RCC 7860 (cell line): Measurements from ENCODE around the gene MOCS3.

Source experiments
- DNase-seq: peaks from one replicate; pipeline ENCODE4 v3.0.0-alpha.2; 2015; ENCODE audit warnings: low spot score
- FAIRE-seq: peaks from 2 replicates; lab custom pipeline; 2012; peaks lifted over from hg19 to GRCh38; lab: Jason Lieb, UNC

MOCS3 gene

GRCh38 chr20:50958615-50959542 is at the start of gene MOCS3:
MOCS3 (plus strand) TSS chr20:50958818; CDS start chr20:50958843, 25 bp downstream.
- peak; percentile 88 for DNase-seq
- FAIRE-seq, result peak; percentile 56

GRCh38 chr20:50909413-50909812 is 49.2 kb upstream of the MOCS3 start:
- DNase-seq (no peak), FAIRE-seq (no peak)

DNA sequence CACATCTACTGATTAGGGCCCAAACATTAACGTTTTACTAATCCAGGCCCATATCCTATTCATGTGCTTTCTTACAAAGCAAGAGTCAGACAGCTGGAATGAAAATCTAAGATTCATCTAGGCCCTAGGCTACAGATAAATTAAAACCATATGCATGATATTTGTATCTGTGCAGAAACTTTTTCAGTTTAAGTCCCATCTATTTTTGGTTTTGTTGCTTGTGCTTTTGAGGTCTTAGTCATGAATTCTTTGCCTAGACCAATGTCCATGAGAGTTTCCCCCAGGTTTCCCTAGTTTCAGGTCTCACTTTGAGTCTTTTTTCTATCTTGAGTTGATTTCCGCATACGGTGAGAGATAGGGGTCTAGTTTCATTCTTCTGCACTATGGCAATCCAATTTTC is 47.6 kb upstream of the MOCS3 start:
- no peak for FAIRE-seq
- no peak for DNase-seq

GRCh38 chr20:50911716-50912115 is 46.9 kb upstream of the MOCS3 start:
- DNase-seq (no peak), FAIRE-seq (no peak)

- DNase-seq, result peak; percentile 78
Measured at GRCh38 chr20:50913690-50914375, 44.8 kb upstream of the MOCS3 start.

GRCh38 chr20:50915424-50915823 is 43.2 kb upstream of the MOCS3 start:
- DNase-seq, result no peak
- FAIRE-seq, result no peak

More at GRCh38 chr20:50913690-50914375, 44.8 kb upstream of the MOCS3 start:
- FAIRE-seq, result peak; percentile 82

- FAIRE-seq, result no peak
- DNase-seq, result no peak
Measured at GRCh38 chr20:50916257-50916656, 42.4 kb upstream of the MOCS3 start.

GRCh38 chr20:50916934-50917333 is 41.7 kb upstream of the MOCS3 start:
- DNase-seq (no peak), FAIRE-seq (no peak)

GRCh38 chr20:50918403-50918802 is 40.2 kb upstream of the MOCS3 start:
- DNase-seq (no peak), FAIRE-seq (no peak)

DNA sequence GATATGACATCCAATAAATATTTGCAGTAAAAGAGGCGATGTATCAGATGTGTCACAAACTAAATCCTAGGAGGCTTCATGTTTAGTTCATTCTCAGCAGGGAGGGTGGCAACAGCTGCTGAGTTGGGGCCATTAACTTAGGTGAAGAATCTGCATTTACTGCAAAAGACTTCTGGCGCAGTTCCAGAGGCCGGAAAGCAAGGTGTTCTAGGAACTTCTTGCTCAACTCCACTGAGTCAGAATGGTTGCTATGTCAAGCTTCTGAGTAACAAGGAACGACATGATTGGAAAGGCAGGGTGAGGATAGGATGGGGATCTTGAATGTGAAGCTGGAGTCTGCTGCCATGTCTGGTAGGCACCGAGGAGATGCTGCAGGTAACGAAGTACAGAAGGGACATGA is 39.1 kb upstream of the MOCS3 start:
- FAIRE-seq, result no peak
- peak; percentile 70 for DNase-seq

DNA sequence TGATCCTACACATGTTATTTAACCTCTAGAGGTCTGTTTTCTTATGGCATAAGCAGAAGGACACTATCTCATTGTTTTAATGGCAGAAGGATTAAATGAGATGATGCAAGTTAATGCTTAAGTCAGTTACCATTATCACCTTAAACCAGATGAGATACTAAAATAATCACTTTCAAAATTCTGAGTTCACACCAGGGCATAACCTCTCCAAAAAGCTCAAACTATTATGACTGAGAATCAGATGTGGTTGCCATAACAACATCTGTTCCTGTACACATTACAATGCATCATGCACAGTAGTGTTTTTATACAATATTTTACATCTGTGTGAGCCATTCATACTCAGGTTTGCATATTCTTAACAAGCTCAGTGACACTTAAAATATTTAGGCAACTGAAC is 37.6 kb upstream of the MOCS3 start:
- no peak for FAIRE-seq
- DNase-seq, result no peak

DNA sequence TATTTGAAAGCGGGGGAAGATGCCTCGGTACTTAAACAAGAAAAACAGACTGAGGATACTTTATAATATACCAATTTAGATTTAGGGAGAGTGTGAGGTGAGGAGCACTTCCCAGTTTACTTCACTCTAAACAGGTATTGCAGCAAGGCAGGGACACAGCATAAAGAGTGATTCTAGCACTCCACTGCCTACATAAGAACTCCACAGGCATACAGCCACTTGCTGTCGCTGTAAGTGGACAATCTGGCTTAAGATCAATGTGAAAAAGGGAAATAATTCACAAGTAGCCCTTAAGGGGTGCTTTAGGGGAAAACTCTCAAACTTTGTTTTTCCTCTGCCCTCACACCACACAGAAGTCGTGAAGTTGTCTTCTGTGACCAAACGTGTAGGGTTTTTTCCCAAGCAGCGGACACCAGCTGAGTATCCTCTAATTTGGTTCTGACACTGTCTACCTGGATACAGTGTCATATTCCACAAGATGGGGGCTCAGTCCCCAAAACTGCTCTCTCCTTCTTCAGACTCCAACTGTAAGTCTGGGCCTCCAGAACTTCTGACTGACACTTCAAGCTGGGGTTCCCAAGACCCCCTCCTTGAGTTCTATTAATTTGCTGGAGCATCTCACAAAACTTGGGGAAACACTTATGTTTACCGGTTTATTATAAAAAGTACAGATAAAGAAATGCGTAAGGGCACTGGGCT is 36.7 kb upstream of the MOCS3 start:
- DNase-seq, result no peak
- FAIRE-seq, result no peak

DNA sequence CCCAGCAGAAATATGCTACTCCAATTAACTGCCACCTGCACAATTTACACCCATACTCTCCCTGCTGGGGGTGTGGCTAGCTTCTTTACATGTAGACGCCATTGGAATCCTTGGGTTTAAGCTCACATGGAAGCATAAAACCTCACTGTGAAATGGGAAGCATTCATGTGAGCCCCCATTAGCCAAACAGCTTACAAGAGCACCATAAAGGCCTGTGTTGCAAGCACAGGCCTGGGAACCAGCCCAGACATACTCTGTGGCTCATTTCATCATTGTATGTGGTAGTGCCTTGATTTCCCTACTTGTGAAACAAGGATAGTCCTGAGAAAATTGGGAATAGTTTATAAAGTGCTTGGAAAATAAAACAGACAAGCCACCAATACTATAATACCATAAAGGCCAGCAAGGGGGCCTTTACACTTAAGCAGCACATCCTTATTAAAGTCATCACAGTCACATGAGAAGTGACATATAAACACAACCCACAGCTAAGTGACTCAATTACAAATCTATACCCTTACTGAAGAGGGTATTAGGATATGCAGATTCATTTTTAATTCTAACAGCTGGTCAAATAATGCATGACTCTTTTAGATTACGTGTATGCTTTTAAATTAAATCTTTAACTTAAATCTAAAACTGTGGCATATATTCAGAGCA is 34.2 kb upstream of the MOCS3 start:
- no peak for DNase-seq
- no peak for FAIRE-seq

GRCh38 chr20:50926530-50926929 is 32.1 kb upstream of the MOCS3 start:
- no peak for FAIRE-seq
- no peak for DNase-seq

- no peak for DNase-seq
- FAIRE-seq, result no peak
Measured at GRCh38 chr20:50928469-50928868, 30.1 kb upstream of the MOCS3 start.

- FAIRE-seq, result peak; percentile 66
Measured at GRCh38 chr20:50929299-50930138, 29.1 kb upstream of the MOCS3 start.

DNA sequence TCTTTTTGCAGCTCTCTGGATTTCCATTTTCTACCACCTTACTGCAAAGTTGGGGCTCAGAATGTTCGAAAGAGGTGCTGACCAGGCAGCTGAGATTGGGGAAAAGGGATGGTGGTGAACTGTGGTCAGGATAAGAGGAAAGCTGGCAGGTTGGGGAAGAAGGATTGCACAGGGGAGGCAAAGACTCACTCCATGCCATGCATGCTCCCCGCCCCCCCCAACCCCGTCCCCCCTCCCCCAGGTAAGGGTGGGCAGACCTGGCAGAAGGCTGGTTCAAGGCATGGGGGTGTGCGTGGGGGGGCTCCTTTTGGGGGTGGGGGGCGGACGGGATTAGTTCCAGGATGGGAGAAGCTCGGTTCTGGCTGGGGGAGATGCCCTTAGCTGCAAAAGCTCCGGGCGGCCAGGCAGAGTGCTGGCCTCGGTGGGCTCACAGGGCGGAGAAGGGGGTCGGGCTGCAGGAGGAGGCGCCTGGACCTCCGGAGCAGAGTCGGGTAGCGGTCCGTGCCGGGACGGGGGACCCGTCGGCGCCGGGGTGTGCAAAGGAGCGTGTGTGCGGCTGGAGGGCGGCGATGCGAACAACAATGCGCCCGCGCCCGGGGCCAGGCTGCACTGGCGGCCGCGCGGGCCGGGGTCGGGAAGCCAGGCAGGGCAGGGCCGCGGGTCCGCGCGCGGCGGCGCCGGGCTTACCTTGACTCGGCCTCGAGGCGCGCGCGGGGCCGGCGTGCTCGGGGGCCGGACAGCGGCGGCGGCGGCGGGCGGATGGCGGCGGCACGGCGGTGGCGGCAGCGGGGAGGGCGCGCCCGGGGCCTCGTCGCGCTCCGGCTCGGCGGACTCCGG is 28.3 kb upstream of the MOCS3 start:
- DNase-seq (no peak), FAIRE-seq (no peak)

More at GRCh38 chr20:50929299-50930138, 29.1 kb upstream of the MOCS3 start:
- DNase-seq, result peak; percentile 89

DNA sequence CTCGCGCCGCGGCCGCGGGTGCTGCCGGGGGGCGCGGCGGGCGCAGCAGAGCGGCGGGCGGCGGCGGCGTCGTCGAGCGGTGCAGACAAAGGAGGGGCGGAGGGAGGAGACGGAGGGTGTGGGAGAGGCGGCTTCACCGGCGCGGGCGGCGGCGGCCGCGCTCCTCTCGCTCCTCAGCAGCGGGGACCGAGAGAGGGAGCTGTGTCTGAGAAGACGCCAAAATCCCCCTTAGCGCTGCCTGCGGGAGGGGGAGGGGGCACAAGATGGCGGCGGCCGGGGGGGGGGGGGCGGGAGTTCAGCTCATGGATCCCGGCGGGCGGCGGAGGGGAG is 27.7 kb upstream of the MOCS3 start:
- DNase-seq (no peak), FAIRE-seq (no peak)
